Parathyroid adenoma (tissue), 2 donors: ENCODE results near the gene KLHL36.

Source experiments
- H2AFZ ChIP-seq: fragments of 300-600 bp; sonication (generic); one replicate; pipeline ENCODE4 v1.7.0; 2017; ENCODE audit warnings: antibody characterized with exemption, mild to moderate bottlenecking
- H3K27ac ChIP-seq: fragments of 300-600 bp; sonication (generic); one replicate; pipeline ENCODE4 v1.7.0; 2017
- H3K27me3 ChIP-seq: fragments of 300-600 bp; sonication (generic); one replicate; pipeline ENCODE4 v1.7.0; 2017; ENCODE audit warnings: low read length; ENCODE audit not compliant: control insufficient read depth, insufficient read depth
- H3K36me3 ChIP-seq: fragments of 300-600 bp; sonication (generic); one replicate; pipeline ENCODE4 v1.7.0; 2017; ENCODE audit warnings: low read length; ENCODE audit not compliant: control insufficient read depth, insufficient read depth
- H3K4me1 ChIP-seq: fragments of 300-600 bp; sonication (generic); one replicate; pipeline ENCODE4 v1.7.0; 2017; ENCODE audit warnings: control low read depth
- H3K4me2 ChIP-seq: fragments of 300-600 bp; sonication (generic); one replicate; pipeline ENCODE4 v1.7.0; 2017; ENCODE audit warnings: low read length
- H3K4me3 ChIP-seq: fragments of 300-600 bp; sonication (generic); one replicate; pipeline ENCODE4 v1.7.0; 2017; ENCODE audit warnings: low read depth, low read length
- H3K79me2 ChIP-seq: fragments of 300-600 bp; sonication (generic); one replicate; pipeline ENCODE4 v1.7.0; 2017; ENCODE audit warnings: control low read depth
- H3K9ac ChIP-seq: fragments of 300-600 bp; sonication (generic); one replicate; pipeline ENCODE4 v1.7.0; 2017; ENCODE audit warnings: mild to moderate bottlenecking
- H3K9me3 ChIP-seq: fragments of 300-600 bp; sonication (generic); one replicate; pipeline ENCODE4 v1.7.0; 2017; ENCODE audit warnings: low read length; ENCODE audit not compliant: control insufficient read depth
- TF ChIP-seq, protein P1 (sequence below): fragments of 300-600 bp; sonication (generic); IDR thresholded peaks from one replicate; pipeline ENCODE4 v1.7.0; 2017; ENCODE audit warnings: antibody characterized with exemption, mild to moderate bottlenecking
- donor health status: primary hyperparathyroidism.

Gene KLHL36

GRCh38 chr16:84633622-84634021 lies 14.7 kb upstream of the KLHL36 start:
- H3K27ac ChIP-seq, result no peak overlapping the region

DNA sequence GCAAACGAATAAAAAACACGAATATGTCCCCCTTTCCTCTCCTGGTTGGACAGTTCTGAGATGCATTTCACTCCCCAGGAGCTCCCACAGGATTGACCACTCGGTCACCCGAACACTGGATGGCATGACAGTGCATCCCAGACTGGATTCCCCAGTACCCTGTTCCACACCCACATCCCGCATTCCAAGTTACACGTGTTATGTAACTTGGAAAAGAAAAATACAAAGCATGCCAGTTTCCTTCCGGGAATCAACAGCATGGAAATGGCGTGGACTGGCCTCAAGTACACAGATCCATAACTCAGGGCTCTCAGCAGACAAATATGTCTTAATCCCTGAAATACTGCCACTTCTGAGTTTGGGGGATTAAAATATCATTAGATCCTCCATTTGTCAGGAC lies 12.6 kb upstream of the KLHL36 start:
- Histone ChIP-seq H2AFZ (no peak overlapping the region), H3K79me2 (no peaks in the 10 kb centered on the region), H3K4me2 (no peak overlapping the region), H3K4me3 (no peak overlapping the region), H3K36me3 (no peaks in the 10 kb centered on the region), H3K27me3 (no peaks in the 10 kb centered on the region), H3K4me1 (peaks cover 6% of the 10 kb centered on the region), H3K27ac (no peak overlapping the region), H3K9me3 (no peaks in the 10 kb centered on the region), H3K9ac (no peak overlapping the region)
- TF ChIP-seq, protein P1, sequence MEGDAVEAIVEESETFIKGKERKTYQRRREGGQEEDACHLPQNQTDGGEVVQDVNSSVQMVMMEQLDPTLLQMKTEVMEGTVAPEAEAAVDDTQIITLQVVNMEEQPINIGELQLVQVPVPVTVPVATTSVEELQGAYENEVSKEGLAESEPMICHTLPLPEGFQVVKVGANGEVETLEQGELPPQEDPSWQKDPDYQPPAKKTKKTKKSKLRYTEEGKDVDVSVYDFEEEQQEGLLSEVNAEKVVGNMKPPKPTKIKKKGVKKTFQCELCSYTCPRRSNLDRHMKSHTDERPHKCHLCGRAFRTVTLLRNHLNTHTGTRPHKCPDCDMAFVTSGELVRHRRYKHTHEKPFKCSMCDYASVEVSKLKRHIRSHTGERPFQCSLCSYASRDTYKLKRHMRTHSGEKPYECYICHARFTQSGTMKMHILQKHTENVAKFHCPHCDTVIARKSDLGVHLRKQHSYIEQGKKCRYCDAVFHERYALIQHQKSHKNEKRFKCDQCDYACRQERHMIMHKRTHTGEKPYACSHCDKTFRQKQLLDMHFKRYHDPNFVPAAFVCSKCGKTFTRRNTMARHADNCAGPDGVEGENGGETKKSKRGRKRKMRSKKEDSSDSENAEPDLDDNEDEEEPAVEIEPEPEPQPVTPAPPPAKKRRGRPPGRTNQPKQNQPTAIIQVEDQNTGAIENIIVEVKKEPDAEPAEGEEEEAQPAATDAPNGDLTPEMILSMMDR, result no peak

More at GRCh38 chr16:84633622-84634021, 14.7 kb upstream of the KLHL36 start:
- no peak overlapping the region for H2AFZ ChIP-seq
- H3K36me3 ChIP-seq, result no peaks in the 10 kb centered on the region
- H3K4me3 ChIP-seq, result no peak overlapping the region
- no peaks in the 10 kb centered on the region for H3K9me3 ChIP-seq
- no peaks in the 10 kb centered on the region for H3K27me3 ChIP-seq
- H3K4me2 ChIP-seq, result no peak overlapping the region
- H3K79me2 ChIP-seq, result no peaks in the 10 kb centered on the region
- H3K9ac ChIP-seq, result no peak overlapping the region
- peaks cover 9% of the 10 kb centered on the region for H3K4me1 ChIP-seq
- TF ChIP-seq, protein P1, result no peak

DNA sequence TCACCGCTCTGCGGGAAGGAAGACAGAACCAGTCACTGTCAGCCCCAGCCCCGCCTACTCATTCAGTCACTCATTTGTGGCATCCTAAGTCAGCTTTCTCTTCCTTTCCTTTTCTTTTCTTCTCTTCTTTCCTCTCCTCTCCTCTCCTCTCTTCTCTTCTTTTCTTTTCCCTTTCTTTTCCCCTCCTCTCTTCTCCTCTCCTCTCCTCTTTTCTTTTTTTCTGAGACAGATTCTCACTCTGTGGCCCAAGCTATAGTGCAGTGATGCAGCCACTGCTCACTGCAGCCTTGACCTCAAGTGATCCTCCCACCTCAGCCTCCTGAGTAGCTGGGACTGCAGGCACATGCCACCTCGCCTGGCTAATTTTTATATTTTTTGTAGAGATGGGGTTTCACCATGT lies 10.6 kb upstream of the KLHL36 start:
- H3K36me3 ChIP-seq, result no peaks in the 10 kb centered on the region
- peaks cover 6% of the 10 kb centered on the region for H3K4me1 ChIP-seq
- H3K4me2 ChIP-seq, result no peak overlapping the region
- no peaks in the 10 kb centered on the region for H3K27me3 ChIP-seq
- no peak overlapping the region for H3K27ac ChIP-seq
- TF ChIP-seq, protein P1, result no peak
- no peak overlapping the region for H2AFZ ChIP-seq
- H3K9ac ChIP-seq, result no peak overlapping the region
- H3K4me3 ChIP-seq, result no peak overlapping the region
- H3K9me3 ChIP-seq, result no peaks in the 10 kb centered on the region
- H3K79me2 ChIP-seq, result no peaks in the 10 kb centered on the region

DNA sequence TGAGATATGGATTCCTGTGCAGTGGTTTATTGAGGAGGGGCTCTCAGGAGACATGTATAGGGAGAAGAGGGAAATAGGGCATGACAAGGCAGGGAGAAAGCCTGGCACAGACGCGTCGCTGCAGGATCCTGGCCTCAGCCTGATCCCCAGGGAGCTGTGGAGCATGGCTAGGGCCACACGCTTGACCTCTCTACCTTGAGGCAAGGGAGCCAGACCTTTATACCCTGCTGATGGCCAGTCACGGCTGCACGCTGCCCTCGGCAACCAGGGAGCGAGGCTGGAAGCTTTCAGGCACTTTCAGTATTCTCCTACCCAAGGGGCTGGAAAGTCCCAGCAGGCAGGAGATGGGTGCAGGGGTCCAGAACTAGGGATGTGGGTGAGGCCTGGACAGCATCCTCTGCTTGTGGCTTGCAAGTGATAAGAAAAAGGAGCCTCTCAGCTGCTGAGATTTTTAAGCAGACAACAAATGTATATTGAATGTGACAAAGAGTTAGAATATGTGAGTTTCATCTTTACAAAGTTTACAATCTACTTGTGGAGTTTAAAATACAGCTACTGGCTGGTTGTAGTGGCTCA lies 10.0 kb upstream of the KLHL36 start:
- Histone ChIP-seq H3K27me3 (no peaks in the 10 kb centered on the region), H2AFZ (no peak overlapping the region), H3K9ac (no peak overlapping the region), H3K4me2 (no peak overlapping the region), H3K79me2 (no peaks in the 10 kb centered on the region), H3K27ac (no peak overlapping the region), H3K4me1 (peaks cover 6% of the 10 kb centered on the region), H3K4me3 (no peak overlapping the region), H3K36me3 (no peaks in the 10 kb centered on the region), H3K9me3 (no peaks in the 10 kb centered on the region)
- TF ChIP-seq, protein P1, result no peak

DNA sequence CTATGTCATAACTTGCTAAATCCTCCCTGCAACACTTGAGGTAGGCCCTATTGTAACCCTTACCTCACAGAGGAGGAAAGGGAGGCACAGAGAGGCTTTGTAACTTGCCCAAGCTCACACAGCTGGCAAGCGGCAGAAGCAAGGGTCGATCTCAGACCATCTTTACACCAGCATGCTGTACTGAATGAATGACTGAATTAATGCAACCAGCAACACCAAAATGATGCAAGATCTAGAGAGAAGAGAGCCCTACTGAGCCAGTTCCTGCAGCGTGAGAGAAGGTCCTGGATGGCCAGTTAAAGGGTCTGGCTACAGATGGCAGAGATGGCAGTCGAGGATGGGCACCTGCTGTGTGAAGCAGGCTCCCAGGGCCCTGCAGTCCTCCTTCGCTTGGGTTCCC lies 8.2 kb upstream of the KLHL36 start:
- no peaks in the 10 kb centered on the region for H3K36me3 ChIP-seq
- H3K4me3 ChIP-seq, result no peak overlapping the region
- no peak overlapping the region for H2AFZ ChIP-seq
- no peaks in the 10 kb centered on the region for H3K4me1 ChIP-seq
- no peaks in the 10 kb centered on the region for H3K79me2 ChIP-seq
- H3K27ac ChIP-seq, result no peak overlapping the region
- TF ChIP-seq, protein P1, result no peak
- H3K9ac ChIP-seq, result no peak overlapping the region
- no peak overlapping the region for H3K4me2 ChIP-seq
- no peaks in the 10 kb centered on the region for H3K9me3 ChIP-seq
- H3K27me3 ChIP-seq, result no peaks in the 10 kb centered on the region
